Psoas muscle (tissue), 8 donors: ENCODE data around the gene DCHS2. TPM values are rescaled to one million over a fixed set of nuclear protein-coding genes. Genes with fewer than 3 reads are reported as not detected.

ENCODE experiments used
- ATAC-seq, 4 donors: fragments of 200-7000 bp; cut with Tn5 transposase; one replicate each; pipeline ENCODE4 v1.9.1; 2020; ENCODE audit warnings: moderate library complexity in 3 of 4, mild to moderate bottlenecking in 2 of 4
- DNase-seq, 2 donors: peaks; one replicate each; pipeline ENCODE4 v3.0.0-alpha.2; 2020
- H3K27ac ChIP-seq: fragments of 200-600 bp; one replicate; pipeline ENCODE4 v1.8.0; 2022
- H3K27me3 ChIP-seq, 3 donors: fragments of 200-600 bp in 1 of 3; one replicate each; pipeline versions ENCODE4 v1.6.1 to v1.8.0; 2013 to 2022; ENCODE audit warnings: low read length in 2 of 3, mild to moderate bottlenecking in 2 of 3, moderate library complexity in 1 of 3; ENCODE audit not compliant: insufficient read depth in 3 of 3
- H3K36me3 ChIP-seq, 2 donors: fragments of 200-600 bp in 1 of 2; one replicate each; pipeline versions ENCODE4 v1.6.1 to v1.8.0; 2013 to 2022; ENCODE audit warnings: low read depth in 1 of 2, mild to moderate bottlenecking in 1 of 2, moderate library complexity in 1 of 2; ENCODE audit not compliant: insufficient read depth in 1 of 2
- H3K4me1 ChIP-seq: fragments of 200-600 bp; one replicate; pipeline ENCODE4 v1.8.0; 2022
- H3K4me3 ChIP-seq: fragments of 200-600 bp; one replicate; pipeline ENCODE4 v1.8.0; 2022; ENCODE audit warnings: mild to moderate bottlenecking
- H3K9me3 ChIP-seq: fragments of 200-600 bp; one replicate; pipeline ENCODE4 v1.8.0; 2022
- CTCF ChIP-seq: fragments of 200-600 bp; IDR thresholded peaks from one replicate; pipeline ENCODE4 v1.8.0; 2022; ENCODE audit warnings: antibody characterized with exemption
- WGBS, 3 donors: extraction: QIAGEN DNeasy Blood & Tissue Kit; methylation state at CpG; one replicate each; pipeline versions ENCODE4 v1.1.6 to v1.1.7; 2013; 5-methylcytosine and 5-hydroxymethylcytosine counted together
- intact Hi-C, 2 donors: fragments of 100-400 bp; cut with DNase I; formaldehyde crosslinking; loops; one replicate each; pipeline versions ENCODE4 v1.11.0 to v1.14.2; 2022
- polyA plus RNA-seq, 3 donors: library from polyadenylated mRNA; stranded (reverse); fragments of 200-250 nt; gene quantifications; one replicate each; pipeline ENCODE4 v1.2.3, GENCODE V29; 2013
- total RNA-seq, 4 donors: library from RNA; stranded (reverse); fragmentation: NEBNext Ultra II Directional in 2 of 4; extraction: Animal tissue kit (Norgen Biotek cat#: 25700) in 2 of 4; gene quantifications; one replicate each; pipeline versions ENCODE4 v1.2.1 to v1.2.4, GENCODE V29; 2021 to 2023
- donor health status: healthy with polysubstance abuse.
- donor health status: DM: no; HTN: no; CAD: no; lungs with moderate emphysema.
- donor health status: Bipolar disorder and iron deficiency.
- donor health status: healthy.
- donor health status: DM: yes; HTN: yes; CAD: no.
- donor health status: DM: no; HTN: no; CAD: no.
- donor health status: DM: no; HTN: no; CAD: no.
- donor health status: DM: yes; HTN: yes; CAD: no.

The DCHS2 gene
- total and polyA plus RNA-seq, 7 donors, result 0.01 to 0.84 (median 0.16) TPM; not detected in 1

GRCh38 chr4:154234576-154234975, 257.0 kb downstream of the DCHS2 start:
- ATAC-seq (no peak), DNase-seq (no peak)
- intact Hi-C loops, result no loop called here
- Histone ChIP-seq H3K36me3 (no peaks in the 10 kb centered on the region), H3K4me3 (no peak overlapping the region), H3K4me1 (no peaks in the 10 kb centered on the region), H3K27me3 (no peaks in the 10 kb centered on the region), H3K9me3 (no peaks in the 10 kb centered on the region), H3K27ac (no peak overlapping the region)
- no peak for TF ChIP-seq CTCF
- 72 to 80% (median 77%) methylated on average over 4 of the region's 4 CpGs for whole genome bisulfite sequencing, 3 donors

GRCh38 chr4:154231806-154232478, 259.7 kb downstream of the DCHS2 start:
- H3K4me3 ChIP-seq, result no peak overlapping the region
- H3K4me1 ChIP-seq, result no peaks in the 10 kb centered on the region
- H3K36me3 ChIP-seq, result no peaks in the 10 kb centered on the region
- no peak for TF ChIP-seq CTCF
- no peak overlapping the region for H3K27ac ChIP-seq
- no peaks in the 10 kb centered on the region for H3K27me3 ChIP-seq
- intact Hi-C loops, result no loop called here
- no peaks in the 10 kb centered on the region for H3K9me3 ChIP-seq
- DNase-seq (no peak), ATAC-seq (no peak)
- WGBS, 3 donors, result 34 to 51% (median 48%) methylated on average over 2 of the region's 2 CpGs

- no peak for DNase-seq
Observed at GRCh38 chr4:154230723-154231122, 260.9 kb downstream of the DCHS2 start.

GRCh38 chr4:154230091-154230490, 261.5 kb downstream of the DCHS2 start:
- DNase-seq (no peak), ATAC-seq (no peak)
- Histone ChIP-seq H3K27ac (no peak overlapping the region), H3K36me3 (no peaks in the 10 kb centered on the region), H3K27me3 (no peaks in the 10 kb centered on the region), H3K4me3 (no peak overlapping the region), H3K9me3 (no peaks in the 10 kb centered on the region), H3K4me1 (no peaks in the 10 kb centered on the region)
- 56 to 64% (median 59%) methylated on average over 2 of the region's 2 CpGs for WGBS, 3 donors
- intact Hi-C loops, result no loop called here
- no peak for TF ChIP-seq CTCF

More at GRCh38 chr4:154230723-154231122, 260.9 kb downstream of the DCHS2 start:
- Histone ChIP-seq H3K36me3 (no peaks in the 10 kb centered on the region), H3K27me3 (no peaks in the 10 kb centered on the region), H3K27ac (no peak overlapping the region), H3K9me3 (no peaks in the 10 kb centered on the region), H3K4me3 (no peak overlapping the region), H3K4me1 (no peaks in the 10 kb centered on the region)
- intact Hi-C loops, result no loop called here
- ATAC-seq, result no peak
- WGBS, 3 donors, result 81 to 86% (median 83%) methylated on average over 3 of the region's 3 CpGs
- no peak for TF ChIP-seq CTCF

- Histone ChIP-seq H3K4me1 (no peaks in the 10 kb centered on the region), H3K27me3 (no peaks in the 10 kb centered on the region), H3K27ac (no peak overlapping the region), H3K36me3 (no peaks in the 10 kb centered on the region), H3K4me3 (no peak overlapping the region), H3K9me3 (peaks cover 18% of the 10 kb centered on the region)
- intact Hi-C loops, result no loop called here
- no peak for TF ChIP-seq CTCF
- ATAC-seq (no peak), DNase-seq (no peak)
Observed at GRCh38 chr4:154222875-154223274, 268.7 kb downstream of the DCHS2 start.
